ENCODE measurements around the gene NACAD. TPM values are rescaled to one million over a fixed set of nuclear protein-coding genes. Genes with fewer than 3 reads are reported as not detected.

NACAD gene
- polyA plus RNA-seq, 2 of the 4 experiments (the other 2 are of a cell fraction): 0.03 to 0.43 TPM

DNA sequence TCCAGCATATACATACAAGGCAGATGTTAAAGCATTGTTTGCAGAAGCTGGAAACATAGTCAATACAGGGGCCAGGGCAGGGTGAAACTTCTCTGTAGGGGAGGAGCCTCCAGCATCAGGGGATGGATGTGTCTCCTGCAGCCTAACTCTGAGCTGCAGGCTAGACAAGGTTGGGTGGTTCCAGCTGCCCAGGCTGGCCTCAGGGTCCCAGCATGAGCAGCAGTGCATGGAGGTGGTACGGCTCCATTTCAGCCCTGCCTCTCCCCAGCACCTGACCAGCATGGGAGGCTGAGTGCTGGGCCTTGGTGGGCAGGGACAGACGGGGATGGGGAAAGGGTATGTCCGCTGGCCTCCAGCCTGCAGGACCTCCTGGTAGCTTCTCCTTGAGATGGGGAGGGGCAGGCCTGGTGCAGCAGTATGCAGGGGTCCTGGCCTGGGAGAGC, 30.1 kb upstream of the NACAD start:
- H3K4me2 ChIP-seq: no peak overlapping the region
- no peaks in the 10 kb centered on the region for H3K4me1 ChIP-seq
- POLR2A ChIA-PET: no interaction called here
- TF ChIP-seq HOXB5 (CRISPR knock-in tag; IDR thresholded peaks at IDR 0.05): no peak
- TF ChIP-seq MAFK (IDR thresholded peaks at IDR 0.05; ENCODE audit: partially characterized antibody): no peak
- no peak for TF ChIP-seq RFX5 (IDR thresholded peaks at IDR 0.05)
- TF ChIP-seq GATA3 (IDR thresholded peaks at IDR 0.05; ENCODE audit: borderline replicate concordance): no peak
- no peak for TF ChIP-seq CEBPB (IDR thresholded peaks at IDR 0.05)
- no peak for TF ChIP-seq ZNF302 (CRISPR knock-in tag; IDR thresholded peaks at IDR 0.05)
- TF ChIP-seq RARB (CRISPR knock-in tag; IDR thresholded peaks at IDR 0.05): no peak
- TF ChIP-seq, protein P1, sequence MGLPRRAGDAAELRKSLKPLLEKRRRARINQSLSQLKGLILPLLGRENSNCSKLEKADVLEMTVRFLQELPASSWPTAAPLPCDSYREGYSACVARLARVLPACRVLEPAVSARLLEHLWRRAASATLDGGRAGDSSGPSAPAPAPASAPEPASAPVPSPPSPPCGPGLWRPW (IDR thresholded peaks at IDR 0.05): no peak
- no peak for TF ChIP-seq KDM1A (IDR thresholded peaks at IDR 0.05; ENCODE audit: low read depth)
- no peak for TF ChIP-seq FOSL2 (IDR thresholded peaks at IDR 0.05)
- TF ChIP-seq FOSL2 (CRISPR knock-in tag; IDR thresholded peaks at IDR 0.05): no peak
- TF ChIP-seq, protein P2, sequence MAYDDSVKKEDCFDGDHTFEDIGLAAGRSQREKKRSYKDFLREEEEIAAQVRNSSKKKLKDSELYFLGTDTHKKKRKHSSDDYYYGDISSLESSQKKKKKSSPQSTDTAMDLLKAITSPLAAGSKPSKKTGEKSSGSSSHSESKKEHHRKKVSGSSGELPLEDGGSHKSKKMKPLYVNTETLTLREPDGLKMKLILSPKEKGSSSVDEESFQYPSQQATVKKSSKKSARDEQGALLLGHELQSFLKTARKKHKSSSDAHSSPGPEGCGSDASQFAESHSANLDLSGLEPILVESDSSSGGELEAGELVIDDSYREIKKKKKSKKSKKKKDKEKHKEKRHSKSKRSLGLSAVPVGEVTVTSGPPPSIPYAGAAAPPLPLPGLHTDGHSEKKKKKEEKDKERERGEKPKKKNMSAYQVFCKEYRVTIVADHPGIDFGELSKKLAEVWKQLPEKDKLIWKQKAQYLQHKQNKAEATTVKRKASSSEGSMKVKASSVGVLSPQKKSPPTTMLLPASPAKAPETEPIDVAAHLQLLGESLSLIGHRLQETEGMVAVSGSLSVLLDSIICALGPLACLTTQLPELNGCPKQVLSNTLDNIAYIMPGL (CRISPR knock-in tag; IDR thresholded peaks at IDR 0.05; ENCODE audit: borderline replicate concordance): no peak
- no peak for TF ChIP-seq RNF2 (IDR thresholded peaks at IDR 0.05; ENCODE audit: borderline replicate concordance, low read depth)
- CTCF ChIA-PET: interaction anchor here (0.7 to 5.0 kb wide), 3 partner anchors 9 to 878 kb away, joined by 3 to 37 read pairs (median 3); no protein-coding TSS in a partner anchor
- no CpG with 5 or more reads among the region's 3 CpGs for WGBS (ENCODE audit: missing lambda C conversion rate)
- ATAC-seq (0 out of 6 replicates have a peak, but pooled peaks of 1 of the 2 experiments have one; percentile 24), FAIRE-seq (no peak), DNase-seq (ENCODE audit: low read depth in 1 of 2, low spot score in 1 of 2) (no peak)
- no peak overlapping the region for H3K27ac ChIP-seq
- H3K4me3 ChIP-seq: no peak overlapping the region
- H3K9me3 ChIP-seq: no peaks in the 10 kb centered on the region

DNA sequence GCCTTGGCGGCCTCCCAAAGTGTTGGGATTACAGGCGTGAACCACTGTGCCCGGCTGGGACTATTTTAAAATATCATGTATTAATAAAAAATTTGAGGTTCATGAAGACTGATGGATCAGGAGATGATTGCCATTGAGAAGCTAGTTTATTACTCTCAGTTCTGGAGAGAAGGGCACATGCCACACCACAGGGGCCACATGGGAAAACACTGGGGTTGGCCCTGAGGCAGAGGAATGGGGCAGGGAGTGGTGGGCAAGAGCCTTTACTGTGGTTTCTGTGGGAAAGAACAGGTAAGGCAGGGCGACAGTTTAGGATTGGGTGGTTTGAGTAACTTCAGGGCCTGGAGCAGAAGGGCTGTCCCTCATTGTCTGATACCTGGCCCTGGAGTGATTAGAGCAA, 29.5 kb upstream of the NACAD start:
- no peak overlapping the region for H3K27ac ChIP-seq
- ChIA-PET CTCF (interaction anchor here (0.7 to 5.0 kb wide), 3 partner anchors 18 to 877 kb away, joined by 3 to 37 read pairs (median 4); no protein-coding TSS in a partner anchor), POLR2A (no interaction called here)
- ATAC-seq (no peak), DNase-seq (ENCODE audit: low read depth in 1 of 2, low spot score in 1 of 2) (no peak), FAIRE-seq (no peak)
- 66% methylated on average over 4 of the region's 4 CpGs for WGBS (ENCODE audit: missing lambda C conversion rate)
- H3K4me3 ChIP-seq: no peak overlapping the region
- no peaks in the 10 kb centered on the region for H3K9me3 ChIP-seq
- no peak overlapping the region for H3K4me2 ChIP-seq
- TF ChIP-seq RFX5 (IDR thresholded peaks at IDR 0.05): no peak
- TF ChIP-seq HOXB5 (CRISPR knock-in tag; IDR thresholded peaks at IDR 0.05): no peak
- TF ChIP-seq POLR2AphosphoS2 (conservative IDR thresholded peaks at IDR 0.05; ENCODE audit: low read length): no peak
- TF ChIP-seq, protein P2 (CRISPR knock-in tag; IDR thresholded peaks at IDR 0.05; ENCODE audit: borderline replicate concordance): no peak
- TF ChIP-seq, protein P3, sequence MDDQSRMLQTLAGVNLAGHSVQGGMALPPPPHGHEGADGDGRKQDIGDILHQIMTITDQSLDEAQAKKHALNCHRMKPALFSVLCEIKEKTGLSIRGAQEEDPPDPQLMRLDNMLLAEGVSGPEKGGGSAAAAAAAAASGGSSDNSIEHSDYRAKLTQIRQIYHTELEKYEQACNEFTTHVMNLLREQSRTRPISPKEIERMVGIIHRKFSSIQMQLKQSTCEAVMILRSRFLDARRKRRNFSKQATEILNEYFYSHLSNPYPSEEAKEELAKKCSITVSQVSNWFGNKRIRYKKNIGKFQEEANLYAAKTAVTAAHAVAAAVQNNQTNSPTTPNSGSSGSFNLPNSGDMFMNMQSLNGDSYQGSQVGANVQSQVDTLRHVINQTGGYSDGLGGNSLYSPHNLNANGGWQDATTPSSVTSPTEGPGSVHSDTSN (IDR thresholded peaks at IDR 0.05): no peak
- TF ChIP-seq FOXS1 (CRISPR knock-in tag; IDR thresholded peaks at IDR 0.05): no peak
- no peak for TF ChIP-seq FOSL2 (IDR thresholded peaks at IDR 0.05)
- TF ChIP-seq FOSL2 (CRISPR knock-in tag; IDR thresholded peaks at IDR 0.05): no peak
- no peak for TF ChIP-seq TP53 (CRISPR knock-in tag; IDR thresholded peaks at IDR 0.05)
- TF ChIP-seq RAD21 (conservative IDR thresholded peaks at IDR 0.05 in 1 of 2, IDR thresholded peaks at IDR 0.05 in 1 of 2): no peak
- no peaks in the 10 kb centered on the region for H3K4me1 ChIP-seq
